Measurements from ENCODE around the gene HLTF. TPM values are rescaled to one million over a fixed set of nuclear protein-coding genes. Genes with fewer than 3 reads are reported as not detected.

The HLTF gene
- 10 to 100 TPM in 2 of 4 donors, 1 to 10 TPM in 2; 5.2 to 12.4 (median 8.1) TPM for total RNA-seq

DNA sequence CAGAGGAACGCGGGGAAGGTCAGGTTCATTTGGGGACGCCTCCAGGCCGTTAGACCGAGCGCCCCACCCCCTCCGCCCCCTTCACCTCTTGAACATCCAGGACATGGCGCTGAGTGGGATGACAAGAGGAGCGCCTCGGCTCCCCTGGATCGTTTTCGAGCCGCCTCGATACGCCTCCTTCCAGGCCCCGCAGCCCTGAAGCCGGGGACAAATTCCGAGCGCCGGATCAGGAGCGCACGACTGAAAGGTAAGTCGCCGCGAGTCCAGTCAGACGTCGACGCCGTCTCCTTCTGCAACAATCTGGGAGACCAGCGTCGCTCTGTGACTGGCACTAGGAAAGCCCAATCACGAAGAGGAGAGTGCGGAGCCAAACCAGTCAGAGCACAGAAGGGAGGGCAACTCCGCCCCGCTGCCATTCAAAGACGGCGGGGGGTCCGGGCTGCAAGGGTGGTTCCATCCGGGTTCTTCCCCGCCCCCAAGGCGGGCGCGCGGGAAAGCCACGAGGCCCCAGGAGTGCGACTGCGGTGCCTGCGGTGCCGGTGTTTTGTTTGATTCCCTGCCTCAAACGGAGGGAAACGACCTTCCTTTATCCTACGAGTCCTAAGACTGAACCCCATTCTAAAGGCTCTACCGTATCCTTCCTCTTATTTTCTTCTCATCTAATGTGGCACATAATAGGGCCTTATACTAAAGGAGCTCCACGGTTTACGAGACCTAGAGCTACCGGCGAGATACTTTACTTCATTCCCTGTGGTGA is at the start of gene HLTF:
Gene HLTF (minus strand): TSS at position 302 of the 757 bp plus-strand sequence. CDS start 197 bp downstream, at position 105.
- TF ChIP-seq POLR2A (IDR thresholded peaks at IDR 0.05) (peak in 2 of 4 donors; percentile 19 to 55), CTCF (IDR thresholded peaks at IDR 0.05) (no peak)
- Histone ChIP-seq H3K9me3 (no peaks in the 10 kb centered on the region), H3K27me3 (no peaks in the 10 kb centered on the region), H3K27ac (peak within 1 kb of the TSS; percentile 69 to 83 (median 80)), H3K36me3 (peaks cover 0 to 8% (median 0%) of the 10 kb centered on the region in 3 donors), H3K4me3 (peak within 1 kb of the TSS; percentile 61 to 78 (median 72)), H3K4me1 (peaks cover 4 to 27% (median 9%) of the 10 kb centered on the region in 3 donors)
- intact Hi-C loops (cut with DNase I): no loop called here
- WGBS, 2 donors: 19 to 48% methylated on average over 9 to 20 of the region's 57 CpGs
- peak; percentile 65 for DNase-seq

- DNase-seq: no peak
- intact Hi-C loops (cut with DNase I): loop anchor here (5.0 kb wide), 1 partner anchor 138 kb away; no protein-coding TSS in a partner anchor
- Histone ChIP-seq H3K4me1 (peaks cover 0 to 39% (median 14%) of the 10 kb centered on the region in 3 donors), H3K27ac (no peak overlapping the region), H3K9me3 (no peaks in the 10 kb centered on the region), H3K27me3 (no peaks in the 10 kb centered on the region), H3K4me3 (no peak overlapping the region), H3K36me3 (no peaks in the 10 kb centered on the region)
- WGBS, 2 donors: 49 to 68% methylated on average over 3 of the region's 3 CpGs
- TF ChIP-seq CTCF (IDR thresholded peaks at IDR 0.05): no peak
- TF ChIP-seq POLR2A (IDR thresholded peaks at IDR 0.05): no peak
These were observed 48.2 kb upstream of the HLTF start for GRCh38 chr3:149134575-149134974.

GRCh38 chr3:149131589-149131988 is 45.3 kb upstream of the HLTF start:
- no peaks in the 10 kb centered on the region for H3K9me3 ChIP-seq
- H3K27me3 ChIP-seq: no peaks in the 10 kb centered on the region
- H3K4me3 ChIP-seq: peak overlapping the region in 1 of 4 donors; percentile 26
- no peak for TF ChIP-seq POLR2A (IDR thresholded peaks at IDR 0.05)
- TF ChIP-seq CTCF (IDR thresholded peaks at IDR 0.05): no peak
- H3K36me3 ChIP-seq: no peaks in the 10 kb centered on the region
- peak overlapping the region in 3 of 4 donors; percentile 26 to 90 (median 32) for H3K27ac ChIP-seq
- intact Hi-C loops (cut with DNase I): loop anchor here (5.0 kb wide), 1 partner anchor 141 kb away; no protein-coding TSS in a partner anchor
- no peak for DNase-seq
- H3K4me1 ChIP-seq: peaks cover 0 to 47% (median 14%) of the 10 kb centered on the region in 3 donors
- WGBS, 2 donors: 22 to 51% methylated on average over 4 of the region's 4 CpGs

GRCh38 chr3:149129326-149130205 is 43.2 kb upstream of the HLTF start, which contains the start of gene HPS3:
HPS3 (plus strand) TSS chr3:149129638; CDS start chr3:149129724, 86 bp downstream.
- peaks cover 0 to 47% (median 14%) of the 10 kb centered on the region in 3 donors for H3K4me1 ChIP-seq
- WGBS, 2 donors: 1 to 2% methylated on average over 20 to 27 of the region's 84 CpGs
- TF ChIP-seq CTCF (IDR thresholded peaks at IDR 0.05): peak in 3 of 6 experiments; percentile 11 to 26 (median 13)
- peak in 3 of 4 donors; percentile 84 to 94 (median 89) for TF ChIP-seq POLR2A (IDR thresholded peaks at IDR 0.05)
- H3K27ac ChIP-seq: peak within 1 kb of the TSS; percentile 84 to 90 (median 90)
- no peaks in the 10 kb centered on the region for H3K36me3 ChIP-seq
- intact Hi-C loops (cut with DNase I): loop anchor here (5.0 kb wide), 1 partner anchor 143 kb away; no protein-coding TSS in a partner anchor
- H3K9me3 ChIP-seq: no peaks in the 10 kb centered on the region
- H3K4me3 ChIP-seq: peak within 1 kb of the TSS; percentile 77 to 92 (median 88)
- peak; percentile 71 for DNase-seq
- no peaks in the 10 kb centered on the region for H3K27me3 ChIP-seq
